Spleen (tissue), 13 donors: ENCODE measurements around the gene GAL3ST2. TPM values are rescaled to one million over a fixed set of nuclear protein-coding genes. Genes with fewer than 3 reads are reported as not detected.

Experiments used
- DNase-seq: peaks from one replicate; pipeline ENCODE4 v3.0.0-alpha.2; 2020
- H3K27ac ChIP-seq, 8 donors: fragments of 200-600 bp; sonication (generic) in 7 of 8; 1 replicate in 4 of 8; 2 replicates in 4 of 8; pipeline versions ENCODE4 v1.5.0 to v1.8.0; 2016 to 2021; ENCODE audit warnings: inconsistent platforms in 4 of 8, mild to moderate bottlenecking in 4 of 8, moderate library complexity in 1 of 8
- H3K27me3 ChIP-seq, 7 donors: fragments of 200-600 bp; sonication (generic) in 6 of 7; replicated peaks in 1 of 7; 1 replicate in 4 of 7; 2 replicates in 3 of 7; pipeline versions ENCODE4 v1.5.0 to v1.8.0; 2016 to 2021; ENCODE audit warnings: inconsistent platforms in 3 of 7, mild to moderate bottlenecking in 1 of 7
- H3K36me3 ChIP-seq, 6 donors: fragments of 200-600 bp; sonication (generic) in 5 of 6; 1 replicate in 4 of 6; 2 replicates in 2 of 6; pipeline versions ENCODE4 v1.5.0 to v1.8.0; 2016 to 2021; ENCODE audit warnings: inconsistent platforms in 2 of 6
- H3K4me1 ChIP-seq, 6 donors: fragments of 200-600 bp; sonication (generic) in 5 of 6; 1 replicate in 3 of 6; 2 replicates in 3 of 6; pipeline versions ENCODE4 v1.5.0 to v1.8.0; 2016 to 2021; ENCODE audit warnings: inconsistent platforms in 3 of 6
- H3K4me3 ChIP-seq, 8 donors: fragments of 200-600 bp; sonication (generic) in 7 of 8; 1 replicate in 4 of 8; 2 replicates in 4 of 8; pipeline versions ENCODE4 v1.5.0 to v1.8.0; 2016 to 2021; ENCODE audit warnings: inconsistent platforms in 4 of 8, mild to moderate bottlenecking in 4 of 8, moderate library complexity in 2 of 8
- H3K9me3 ChIP-seq, 8 donors: fragments of 200-600 bp; sonication (generic) in 7 of 8; 1 replicate in 4 of 8; 2 replicates in 4 of 8; pipeline versions ENCODE4 v1.5.0 to v1.8.0; 2016 to 2021; ENCODE audit warnings: inconsistent platforms in 4 of 8
- CTCF ChIP-seq, 11 experiments: fragments of 200-600 bp in 7 of 11; fragments of 450-650 bp in 4 of 11; sonication (generic) in 4 of 11; IDR thresholded peaks in 8 of 11; conservative IDR thresholded peaks in 3 of 11; 1 replicate in 7 of 11; 2 replicates in 4 of 11; pipeline versions ENCODE4 v1.4.0 to v1.8.0; 2016 to 2021; ENCODE audit warnings: antibody characterized with exemption in 11 of 11, inconsistent platforms in 4 of 11, mild to moderate bottlenecking in 1 of 11
- POLR2A ChIP-seq, 3 donors: fragments of 450-650 bp; IDR thresholded peaks; one replicate each; pipeline ENCODE4 v1.5.1; 2017; ENCODE audit warnings: antibody characterized with exemption in 3 of 3, mild to moderate bottlenecking in 1 of 3
- POLR2AphosphoS5 ChIP-seq, 3 donors: sonication (generic); formaldehyde crosslinking; IDR thresholded peaks; one replicate each; pipeline ENCODE4 v1.5.1; 2017; ENCODE audit warnings: antibody characterized with exemption in 3 of 3
- WGBS, 5 donors: extraction: QIAGEN DNeasy Blood & Tissue Kit in 3 of 5; methylation state at CpG; one replicate each; pipeline versions ENCODE4 v1.1.5 to v1.1.7; 2013 to 2018; 5-methylcytosine and 5-hydroxymethylcytosine counted together
- intact Hi-C: fragments of 100-400 bp; cut with DNase I; formaldehyde crosslinking; loops from one replicate; pipeline ENCODE4 v1.15.0; 2023; ENCODE audit warnings: low total_unique reads
- long read RNA-seq, 2 donors: transcript quantifications; one replicate each; lab custom pipeline, GENCODE V29; 2026
- polyA plus RNA-seq, 3 donors: library from polyadenylated mRNA; stranded (reverse); fragments of 200-250 nt; gene quantifications; one replicate each; pipeline ENCODE4 v1.2.1, GENCODE V29; 2013
- total RNA-seq, 7 donors: library from RNA; depleted of rRNA in 3 of 7; stranded (reverse); fragments of >200 nt in 3 of 7; fragmentation: NEBNext Ultra II Directional in 4 of 7; extraction: Animal tissue kit (Norgen Biotek cat#: 25700) in 4 of 7; gene quantifications; one replicate each; pipeline versions ENCODE4 v1.1.0 to v1.2.1, GENCODE V29; 2016 to 2021
- donor health status: healthy with polysubstance abuse.
- donor health status: DM: no; HTN: no; CAD: no; lungs with moderate emphysema.
- donor health status: DM: no; HTN: no; CAD: no.
- donor health status: Bipolar disorder and iron deficiency.
- donor health status: healthy.
- donor health status: DM: no; HTN: no; CAD: no.
- donor health status: DM: yes; HTN: yes; CAD: no.

The GAL3ST2 gene
- total RNA-seq, result under 1 TPM in 2 of 7 donors, not detected in 5; 0.25 to 0.85 TPM
- not detected for polyA plus RNA-seq
- long read RNA-seq, donor 1, result 0 reads
- long read RNA-seq, donor 2, result 0 reads

GRCh38 chr2:241776336-241777169, at the start of gene GAL3ST2:
TSS of gene GAL3ST2 (plus strand) at chr2:241776822. CDS start at chr2:241776956, 134 bp downstream.
- intact Hi-C loops, result no loop called here
- peaks cover 0 to 58% (median 12%) of the 10 kb centered on the region in 7 donors for H3K27me3 ChIP-seq
- WGBS, 5 donors, result 84 to 91% (median 85%) methylated on average over 25 to 27 of the region's 27 CpGs

GRCh38 chr2:241728000-241728399, 48.6 kb upstream of the GAL3ST2 start:
- DNase-seq, result no peak
- peaks cover 0 to 28% (median 13%) of the 10 kb centered on the region in 6 donors for H3K4me1 ChIP-seq
- H3K9me3 ChIP-seq, result peaks cover 0 to 8% (median 2%) of the 10 kb centered on the region in 8 donors
- H3K27ac ChIP-seq, result no peak overlapping the region
- peaks cover 0 to 39% (median 21%) of the 10 kb centered on the region in 6 donors for H3K36me3 ChIP-seq
- H3K4me3 ChIP-seq, result no peak overlapping the region
- WGBS, 5 donors, result 80 to 87% (median 86%) methylated on average over 8 of the region's 8 CpGs
- no peaks in the 10 kb centered on the region for H3K27me3 ChIP-seq
- TF ChIP-seq POLR2A (IDR thresholded peaks at IDR 0.05) (no peak), POLR2AphosphoS5 (IDR thresholded peaks at IDR 0.05) (no peak), CTCF (IDR thresholded peaks at IDR 0.05 in 8 of 11, conservative IDR thresholded peaks at IDR 0.05 in 3 of 11) (no peak)
- intact Hi-C loops, result no loop called here

More at GRCh38 chr2:241776336-241777169, at the start of gene GAL3ST2:
- H3K9me3 ChIP-seq, result peaks cover 6 to 16% (median 14%) of the 10 kb centered on the region in 8 donors
- no peaks in the 10 kb centered on the region for H3K36me3 ChIP-seq
- TF ChIP-seq POLR2A (IDR thresholded peaks at IDR 0.05), result no peak
- no peak for TF ChIP-seq CTCF (IDR thresholded peaks at IDR 0.05 in 8 of 11, conservative IDR thresholded peaks at IDR 0.05 in 3 of 11)
- no peak for TF ChIP-seq POLR2AphosphoS5 (IDR thresholded peaks at IDR 0.05)
- H3K27ac ChIP-seq, result no peak within 1 kb of the TSS
- DNase-seq, result peak; percentile 71
- H3K4me3 ChIP-seq, result no peak within 1 kb of the TSS
- peaks cover 0 to 20% (median 8%) of the 10 kb centered on the region in 6 donors for H3K4me1 ChIP-seq

- Histone ChIP-seq H3K36me3 (peaks cover 0 to 33% (median 15%) of the 10 kb centered on the region in 6 donors), H3K9me3 (peaks cover 0 to 1% (median 0%) of the 10 kb centered on the region in 8 donors), H3K27ac (no peak overlapping the region), H3K4me1 (peaks cover 0 to 34% (median 19%) of the 10 kb centered on the region in 6 donors), H3K27me3 (no peaks in the 10 kb centered on the region), H3K4me3 (no peak overlapping the region)
- TF ChIP-seq POLR2A (IDR thresholded peaks at IDR 0.05) (no peak), POLR2AphosphoS5 (IDR thresholded peaks at IDR 0.05) (peak in 1 of 3 donors; percentile 40)
- intact Hi-C loops, result no loop called here
- WGBS, 5 donors, result 81 to 96% (median 89%) methylated on average over 12 to 19 of the region's 19 CpGs
- DNase-seq, result peak; percentile 71
Observed at GRCh38 chr2:241728627-241729026, 48.0 kb upstream of the GAL3ST2 start.

- H3K36me3 ChIP-seq, result peaks cover 0 to 21% (median 9%) of the 10 kb centered on the region in 6 donors
- H3K27ac ChIP-seq, result peak overlapping the region in 2 of 8 donors; percentile 19 to 62
- TF ChIP-seq CTCF (IDR thresholded peaks at IDR 0.05 in 8 of 11, conservative IDR thresholded peaks at IDR 0.05 in 3 of 11) (no peak), POLR2A (IDR thresholded peaks at IDR 0.05) (no peak), POLR2AphosphoS5 (IDR thresholded peaks at IDR 0.05) (no peak)
- H3K9me3 ChIP-seq, result no peaks in the 10 kb centered on the region
- peaks cover 0 to 40% (median 25%) of the 10 kb centered on the region in 6 donors for H3K4me1 ChIP-seq
- intact Hi-C loops, result loop anchor here (10.0 kb wide), 1 partner anchor 145 kb away; no protein-coding TSS in a partner anchor
- no peaks in the 10 kb centered on the region for H3K27me3 ChIP-seq
- WGBS, 5 donors, result 69 to 81% (median 74%) methylated on average over 6 of the region's 6 CpGs
- no peak overlapping the region for H3K4me3 ChIP-seq
- DNase-seq, result no peak
Observed at GRCh38 chr2:241729868-241730267, 46.8 kb upstream of the GAL3ST2 start.
